OCI-LY3 (cell line): Measurements from ENCODE around the gene RAB27B.

ENCODE experiments used
- CTCF ChIP-seq: fragments of 200-600, 300-600 bp; sonication (generic); IDR thresholded peaks from 2 replicates; pipeline ENCODE4 v1.5.1; 2014; ENCODE audit warnings: antibody characterized with exemption, low read length, low read depth
- EZH2phosphoT487 ChIP-seq: fragments of 200-600 bp; shearing (Covaris generic); IDR thresholded peaks from 2 replicates; pipeline ENCODE4 v1.6.1; 2018; ENCODE audit warnings: antibody characterized with exemption, mixed run types, low read depth

- TF ChIP-seq CTCF (no peak), EZH2phosphoT487 (no peak)
These were observed 709 bp downstream of the RAB27B start for GRCh38 chr18:54828986-54829385.
